CD4-positive, alpha-beta T cell treated with Interleukin-6 for 4 hours (primary cell): ENCODE results near the gene OR6K2.

Experiments used
- DNase-seq: peaks from one replicate; pipeline ENCODE4 v3.0.0-alpha.2; 2020; ENCODE audit warnings: mixed read lengths

The OR6K2 gene

DNA sequence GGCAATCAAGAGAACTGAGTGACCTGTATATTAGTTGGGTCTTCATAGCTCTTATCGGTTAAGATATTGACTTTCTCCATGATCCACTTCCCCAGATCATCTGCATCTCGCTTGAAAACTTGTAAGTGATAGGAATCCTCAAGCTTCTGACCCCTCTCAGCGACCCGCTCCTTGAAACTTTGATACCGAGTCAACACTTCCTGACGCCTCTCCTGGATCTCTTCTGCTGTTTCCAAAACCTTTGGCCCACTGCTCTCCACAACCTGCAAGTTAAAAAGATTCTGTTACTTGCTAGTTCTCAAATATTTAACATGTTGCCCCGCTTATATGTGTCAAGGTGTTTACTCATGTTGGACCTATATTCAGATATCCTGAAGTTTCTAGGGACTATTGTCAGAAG is 15.4 kb downstream of the OR6K2 start:
- DNase-seq = no peak

DNA sequence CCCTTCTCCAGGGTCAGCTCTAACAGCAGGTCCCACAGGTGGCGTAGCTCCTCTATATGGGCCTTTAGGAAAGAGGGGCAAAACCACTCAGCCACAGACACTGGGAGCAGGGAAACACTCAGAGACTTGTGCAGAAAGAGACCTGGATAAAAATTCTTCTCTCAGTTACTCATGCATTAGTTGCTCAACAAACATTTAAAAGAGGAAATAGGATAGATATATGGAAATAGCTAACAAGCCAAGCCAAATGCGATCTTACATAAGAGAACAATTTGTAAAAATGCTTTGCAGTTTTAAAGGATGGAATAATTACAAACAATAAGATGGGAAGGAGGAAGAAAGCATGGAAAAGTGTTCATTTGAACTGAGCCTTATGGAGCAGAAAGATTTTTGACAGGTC is 18.8 kb downstream of the OR6K2 start:
- DNase-seq = no peak

DNA sequence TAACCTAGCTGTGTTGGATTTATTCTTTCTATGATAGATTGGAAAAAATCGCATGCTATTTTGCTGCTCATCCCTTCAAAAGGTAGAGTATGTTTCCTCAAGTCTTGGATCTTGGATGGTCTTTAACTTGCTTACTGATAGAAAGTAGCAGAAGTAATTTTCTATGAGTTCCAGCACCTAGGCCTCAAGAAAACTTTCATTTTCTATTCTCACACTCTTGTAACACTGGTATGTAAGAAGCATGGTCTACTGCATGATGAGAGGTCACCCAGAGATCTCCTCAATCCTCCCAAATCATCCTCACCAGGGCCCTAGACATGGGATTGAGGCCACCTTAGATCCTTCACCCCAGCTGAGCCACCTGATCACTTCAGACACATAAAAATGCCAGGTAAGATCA is 21.2 kb downstream of the OR6K2 start:
- DNase-seq = no peak

DNA sequence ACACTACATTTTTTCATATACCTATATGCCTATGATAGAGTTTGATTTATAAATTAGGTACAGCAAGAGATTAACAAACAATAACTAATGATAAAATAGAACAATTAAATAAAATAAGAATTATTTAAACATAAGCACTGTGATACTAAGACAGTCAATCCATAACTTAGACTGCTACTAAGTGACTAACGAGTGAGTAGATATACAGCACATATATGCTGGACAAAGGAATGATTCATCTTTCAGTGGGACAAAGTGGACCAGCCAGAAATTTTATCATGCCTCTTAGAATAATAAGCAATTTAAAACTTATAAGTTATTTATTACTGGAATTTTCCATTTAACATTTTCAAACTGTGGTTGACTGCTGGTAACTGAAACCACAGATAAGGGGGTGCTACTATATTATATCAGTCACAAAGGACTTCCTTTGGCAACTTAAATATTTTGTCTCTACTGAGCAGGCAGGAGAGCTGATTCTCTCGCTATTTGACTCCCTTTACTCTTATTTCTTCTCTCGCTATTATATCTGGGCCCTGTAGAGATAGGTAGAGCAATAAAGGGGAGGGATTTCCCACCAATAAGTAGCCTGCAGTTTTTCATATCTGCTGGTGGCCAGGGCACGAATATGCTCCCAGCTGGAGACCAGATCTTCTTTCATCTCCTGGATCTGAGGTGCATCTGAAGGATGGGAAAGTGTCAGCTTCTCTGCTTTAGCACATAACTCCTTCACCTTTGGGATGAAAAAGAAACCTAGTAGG is 24.7 kb downstream of the OR6K2 start:
- no peak for DNase-seq

DNA sequence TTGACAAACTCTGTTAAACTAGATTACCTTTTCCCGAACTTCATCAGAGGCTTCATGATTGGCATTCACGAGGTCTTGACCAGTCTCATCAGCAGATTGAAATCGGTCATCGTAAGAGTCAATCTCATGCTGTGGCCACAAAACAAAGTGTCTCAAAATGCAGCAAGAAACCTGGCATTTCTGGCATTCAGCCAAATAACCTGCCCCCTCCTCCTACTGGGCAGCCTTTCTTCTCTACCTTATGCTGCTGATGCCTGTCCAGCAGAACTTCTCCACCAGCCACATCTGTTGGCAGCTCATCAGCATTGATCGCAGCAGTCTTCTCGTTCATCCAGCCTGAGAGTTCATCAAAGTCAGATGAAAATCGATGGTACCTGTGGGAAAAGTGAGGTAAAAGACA is 26.1 kb downstream of the OR6K2 start:
- DNase-seq = no peak

DNA sequence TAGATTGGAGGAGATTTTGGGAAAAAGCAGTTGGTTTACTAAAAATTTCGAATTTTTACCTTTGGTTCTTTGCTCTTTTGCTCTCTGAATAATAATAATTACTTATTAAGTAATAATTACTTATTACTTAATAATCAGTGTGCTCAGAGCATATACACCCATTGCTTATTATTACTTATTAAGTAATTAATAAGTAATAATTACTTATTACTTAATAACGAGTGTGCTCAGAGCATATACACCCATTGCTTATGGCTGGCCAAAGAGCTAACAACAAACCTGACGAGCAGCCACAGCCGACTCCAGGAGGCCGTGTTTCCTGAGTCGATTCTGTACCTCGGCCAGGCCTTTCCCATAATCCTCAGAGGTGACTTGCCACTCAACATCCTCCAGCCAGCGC is 34.4 kb downstream of the OR6K2 start:
- no peak for DNase-seq

DNA sequence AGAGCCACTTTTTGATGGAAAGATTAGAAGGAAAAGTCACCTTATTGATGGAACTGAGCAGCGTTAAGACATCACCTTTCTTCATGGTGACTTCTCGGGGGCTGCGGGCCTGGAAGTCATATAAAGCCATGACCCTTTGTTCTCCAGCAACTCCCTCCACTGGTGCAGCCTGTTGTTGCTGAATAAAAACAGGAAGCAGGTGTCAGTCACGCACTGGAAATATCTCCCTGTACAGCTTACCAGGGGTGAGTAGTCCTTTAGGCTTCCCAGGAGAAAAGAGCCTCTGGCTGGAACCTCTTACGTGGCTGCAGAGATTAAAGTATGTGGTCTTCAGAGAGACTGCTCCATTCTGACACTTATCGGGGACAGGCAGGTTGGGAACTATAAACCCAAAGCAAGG is 45.9 kb downstream of the OR6K2 start:
- no peak for DNase-seq

DNA sequence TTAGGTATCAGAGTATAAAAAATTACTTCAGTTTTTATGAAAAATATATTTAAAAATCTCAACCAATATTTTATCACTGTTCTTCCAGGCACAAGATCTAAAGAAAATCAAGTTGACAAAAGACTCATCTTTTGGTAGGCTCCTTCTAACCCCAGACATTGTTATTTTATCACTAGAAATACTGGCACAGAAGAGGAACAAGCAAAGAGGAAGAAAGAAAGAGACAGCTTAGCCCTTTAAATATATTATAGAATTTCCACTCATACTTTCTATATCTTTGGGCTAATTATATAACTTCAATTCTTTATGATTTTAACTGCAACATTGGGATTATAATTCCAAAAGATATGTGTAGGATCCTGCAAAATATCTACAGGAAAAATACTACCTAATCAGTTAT is 46.4 kb downstream of the OR6K2 start:
- no peak for DNase-seq

DNA sequence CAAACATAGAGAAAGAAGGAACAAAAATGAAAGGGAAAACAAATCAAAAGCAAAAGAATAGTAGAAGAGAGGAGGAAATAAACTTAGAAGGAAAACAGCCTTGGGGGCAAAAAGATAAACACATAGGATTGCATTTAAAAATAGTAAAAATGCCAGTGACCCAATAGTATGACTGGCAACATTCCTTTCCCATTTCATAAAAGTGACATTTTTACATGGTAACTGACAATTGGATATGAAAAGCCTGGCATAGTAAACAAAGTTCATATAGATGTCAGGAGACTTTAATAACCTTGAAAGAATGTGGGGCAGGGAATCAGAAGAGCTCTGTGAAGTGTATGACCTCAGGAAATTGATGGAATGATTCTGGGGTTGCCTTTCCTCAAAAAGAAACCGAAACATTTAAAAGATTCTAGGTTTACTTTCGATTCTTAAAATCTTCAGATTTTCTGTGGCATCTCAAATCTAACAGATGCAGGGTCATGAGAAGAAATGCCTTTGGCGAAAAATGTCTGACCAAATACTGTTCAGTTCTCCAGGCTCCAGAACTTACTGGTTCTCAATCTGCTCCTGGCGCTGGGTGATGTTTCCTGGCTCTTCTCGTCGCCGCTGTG is 47.6 kb downstream of the OR6K2 start:
- DNase-seq = no peak
